Fibroblast of skin of scalp (primary cell): ENCODE results near the gene PLA2G5.
A peak's percentile ranks its signal among the peaks of the same experiment; 100 is the strongest.

Experiments
- DNase-seq: peaks from one replicate; pipeline ENCODE4 v3.0.0-alpha.2; 2013

Gene PLA2G5

DNA sequence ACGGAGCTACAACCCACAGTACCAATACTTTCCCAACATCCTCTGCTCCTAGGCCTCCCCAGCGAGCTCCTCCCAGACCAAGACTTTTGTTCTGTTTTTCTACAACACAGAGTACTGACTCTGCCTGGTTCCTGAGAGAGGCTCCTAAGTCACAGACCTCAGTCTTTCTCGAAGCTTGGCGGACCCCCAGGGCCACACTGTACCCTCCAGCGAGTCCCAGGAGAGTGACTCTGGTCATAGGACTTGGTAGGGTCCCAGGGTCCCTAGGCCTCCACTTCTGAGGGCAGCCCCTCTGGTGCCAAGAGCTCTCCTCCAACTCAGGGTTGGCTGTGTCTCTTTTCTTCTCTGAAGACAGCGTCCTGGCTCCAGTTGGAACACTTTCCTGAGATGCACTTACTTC lies 20.6 kb downstream of the PLA2G5 start:
- DNase-seq, result no peak

GRCh38 chr1:20093303-20093702 lies 23.3 kb downstream of the PLA2G5 start:
- no peak for DNase-seq

GRCh38 chr1:20093940-20094391 lies 24.0 kb downstream of the PLA2G5 start:
- no peak for DNase-seq

DNA sequence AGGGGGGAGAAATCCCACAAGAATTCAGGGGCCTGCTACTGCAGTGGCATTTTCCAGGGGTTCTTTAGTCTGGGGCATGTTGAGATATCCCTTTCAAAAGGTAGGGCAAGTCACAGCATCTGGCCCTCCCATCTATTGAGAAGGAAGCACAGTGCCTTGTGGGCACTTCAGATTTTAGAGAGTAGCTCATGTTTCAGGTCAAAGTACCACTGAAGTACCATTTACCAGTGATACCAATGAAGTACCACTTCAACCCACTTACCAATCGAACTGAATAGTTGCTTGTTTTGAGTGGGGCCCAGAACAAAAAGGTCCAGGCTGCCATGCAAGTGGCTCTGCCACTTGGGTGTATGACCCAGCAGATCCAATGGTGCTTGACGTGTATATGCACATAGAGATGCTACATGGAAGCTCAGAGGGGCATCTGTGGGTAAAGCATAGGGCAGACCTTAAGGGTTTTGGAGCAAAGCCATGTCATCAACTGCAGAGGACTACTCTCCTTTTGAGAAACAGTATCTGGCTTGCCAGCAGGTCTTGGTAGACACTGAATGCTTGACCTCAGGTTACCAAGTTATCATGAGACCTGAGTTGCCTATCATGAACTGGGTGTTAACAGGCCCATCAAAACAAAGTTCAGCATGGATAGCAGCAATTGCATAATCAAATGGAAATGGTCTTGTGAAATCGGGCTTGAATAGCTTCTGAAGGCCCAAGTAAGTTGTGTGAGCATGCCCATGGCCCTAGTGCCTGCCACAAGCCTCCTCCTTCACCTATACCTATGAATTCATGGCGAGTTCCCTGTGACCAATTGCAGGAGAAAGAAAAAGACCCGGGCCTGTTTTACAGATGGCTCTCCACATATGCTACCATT lies 25.8 kb downstream of the PLA2G5 start:
- no peak for DNase-seq

DNA sequence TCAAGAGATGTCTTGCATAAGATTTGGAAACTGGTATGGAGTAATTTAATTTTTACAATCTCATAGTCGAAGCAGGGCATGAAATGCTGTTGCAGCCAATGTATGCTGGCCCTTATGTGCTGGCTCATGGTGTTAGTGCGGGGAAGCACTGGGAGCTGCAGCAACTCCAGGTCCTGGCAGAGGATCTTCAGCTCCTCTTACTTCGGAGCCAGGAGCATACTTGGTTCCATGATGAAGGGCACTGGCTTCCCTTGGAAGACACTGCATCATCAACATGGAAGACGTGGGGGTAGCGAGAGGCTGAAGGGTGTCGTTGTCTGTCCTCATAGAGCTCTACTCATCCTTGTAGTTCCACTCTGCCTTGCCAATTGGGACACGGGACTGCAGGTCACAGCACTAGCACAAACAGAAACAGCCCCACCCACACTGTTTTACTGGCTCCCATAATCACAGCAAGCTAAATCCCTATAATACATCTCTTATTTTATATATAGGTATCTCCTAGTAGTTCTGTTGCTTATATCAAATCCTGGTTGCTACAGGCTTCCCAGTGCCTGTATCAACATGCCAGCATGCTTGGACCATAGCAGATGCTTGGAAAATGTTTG lies 26.9 kb downstream of the PLA2G5 start:
- DNase-seq, result no peak

- no peak for DNase-seq
These were observed 29.5 kb downstream of the PLA2G5 start for GRCh38 chr1:20099533-20099932.

- peak; percentile 43 for DNase-seq
These were observed 30.8 kb downstream of the PLA2G5 start for GRCh38 chr1:20100632-20101355.

DNA sequence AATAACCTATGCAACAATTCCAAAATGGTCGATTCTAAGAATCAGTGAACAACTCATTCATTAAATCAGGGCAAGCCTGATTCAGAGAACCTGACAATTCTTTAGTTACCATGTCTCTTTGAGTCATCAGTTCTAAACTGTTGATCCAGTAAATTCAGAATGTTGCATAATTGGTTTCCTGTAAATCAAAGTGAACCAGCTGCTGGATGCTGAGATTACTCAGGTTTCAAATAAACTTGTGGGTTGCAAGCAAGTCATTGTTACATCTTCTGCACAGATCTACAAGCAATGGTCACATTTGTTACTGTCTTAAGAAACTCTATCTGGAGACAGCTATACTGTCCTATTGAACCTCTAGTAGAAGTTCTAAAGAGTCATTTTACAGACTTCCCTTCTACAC lies 32.9 kb downstream of the PLA2G5 start:
- DNase-seq, result no peak

GRCh38 chr1:20105856-20106255 lies 35.9 kb downstream of the PLA2G5 start:
- no peak for DNase-seq

DNA sequence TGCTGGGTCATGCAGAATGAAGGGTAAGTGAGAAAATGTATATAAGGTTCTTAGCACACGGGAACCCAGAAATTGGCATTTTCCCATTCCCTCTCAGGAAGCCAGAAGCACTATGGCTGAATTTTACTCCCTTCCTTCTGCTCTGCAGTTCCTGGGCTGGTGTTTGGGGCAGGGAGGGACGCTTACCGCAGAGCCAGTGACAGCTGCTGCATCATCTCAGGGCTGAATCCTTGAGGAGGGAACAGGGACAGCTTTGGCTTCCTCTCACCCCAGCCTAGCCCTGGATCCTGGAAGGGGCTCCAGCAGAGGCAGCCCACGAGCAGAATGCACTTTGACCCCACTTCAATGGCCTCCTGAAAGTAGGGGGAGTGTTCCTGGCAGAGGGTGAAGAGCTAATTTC lies 37.4 kb downstream of the PLA2G5 start:
- DNase-seq, result no peak

DNA sequence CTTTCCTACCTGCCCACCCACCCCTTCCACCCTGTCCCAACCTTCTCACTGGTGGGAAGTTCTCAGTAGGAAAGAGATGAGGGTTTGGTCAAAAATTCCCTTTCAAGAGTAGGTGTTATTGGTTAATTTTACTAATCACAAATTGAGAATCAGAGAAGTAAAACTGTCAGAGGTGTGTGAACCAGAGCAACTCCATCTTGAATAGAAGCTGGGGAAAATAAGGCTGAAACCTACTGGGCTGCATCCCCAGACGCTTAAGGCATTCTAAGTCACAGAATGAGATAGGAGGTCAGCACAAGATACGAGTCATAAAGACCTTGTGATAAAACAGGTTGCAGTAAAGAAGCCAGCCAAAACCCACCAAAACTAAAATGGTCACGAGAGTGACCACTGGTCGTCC lies 37.8 kb downstream of the PLA2G5 start:
- DNase-seq, result no peak

DNA sequence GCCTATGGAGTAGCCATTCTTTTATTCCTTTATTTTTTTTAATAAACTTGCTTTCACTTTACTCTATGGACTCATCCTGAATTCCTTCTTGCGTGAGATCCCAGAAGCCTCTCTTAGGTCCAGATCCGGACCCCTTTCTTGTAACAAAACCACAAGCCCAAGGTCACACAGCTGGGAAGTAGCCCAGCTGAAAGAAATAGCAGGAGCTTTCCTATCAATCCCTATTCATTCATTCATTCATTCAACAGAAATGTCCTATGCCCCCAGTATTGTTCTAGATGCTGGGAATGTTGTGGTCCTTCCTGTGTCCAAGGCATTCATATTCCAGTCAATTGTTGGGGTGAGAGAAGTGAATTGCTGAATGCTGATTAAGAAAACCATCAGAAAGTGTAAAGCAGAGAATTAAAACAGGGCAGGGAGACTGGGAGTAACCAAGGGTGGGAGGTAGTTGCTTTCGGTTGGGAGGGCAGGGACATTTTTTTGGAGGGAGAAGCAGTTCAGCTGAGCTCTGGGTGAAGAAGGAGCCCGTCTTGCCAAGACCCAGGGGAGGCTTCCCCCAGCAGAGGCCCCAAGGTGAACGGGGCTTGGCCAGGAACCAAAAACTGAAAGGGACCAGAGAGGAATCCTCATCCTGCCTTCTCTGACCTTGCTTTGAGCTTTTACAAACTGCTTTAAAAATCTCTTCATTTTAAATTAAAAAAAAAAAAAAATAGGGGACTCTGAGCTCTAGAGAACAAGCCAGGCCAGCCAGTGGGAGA lies 38.6 kb downstream of the PLA2G5 start:
- DNase-seq, result no peak

DNA sequence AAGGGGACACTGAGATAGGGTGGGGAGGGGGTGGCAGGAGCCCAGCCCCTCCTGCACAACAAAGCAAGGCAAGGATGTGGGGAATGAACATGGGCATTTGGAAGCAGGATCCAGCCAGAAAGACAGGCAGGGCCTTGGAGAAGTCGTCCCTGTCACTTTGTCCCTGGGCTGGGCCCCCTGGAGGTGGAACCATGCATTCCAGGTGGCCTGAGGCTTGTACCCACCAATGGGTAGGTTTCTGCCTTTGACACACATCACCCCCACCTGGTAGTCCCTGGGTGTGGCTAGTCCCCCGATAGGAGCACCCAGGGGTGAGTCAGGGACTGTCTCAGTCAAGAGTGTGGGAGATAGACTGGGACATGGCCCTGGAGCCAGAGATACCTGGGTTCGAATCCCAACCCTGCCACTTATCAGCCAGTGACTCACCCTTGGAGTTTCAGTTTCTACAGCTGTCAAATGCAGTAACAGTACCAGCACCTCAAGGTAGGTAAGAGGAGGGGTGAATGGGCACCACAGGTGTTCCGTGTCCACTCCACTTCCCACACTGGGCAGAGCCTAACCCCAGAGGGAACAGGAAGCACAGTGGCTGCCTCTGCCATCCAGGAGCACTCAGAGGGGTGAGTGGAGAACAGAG lies 39.3 kb downstream of the PLA2G5 start:
- no peak for DNase-seq

- DNase-seq, result no peak
These were observed 40.7 kb downstream of the PLA2G5 start for GRCh38 chr1:20110679-20111078.

DNA sequence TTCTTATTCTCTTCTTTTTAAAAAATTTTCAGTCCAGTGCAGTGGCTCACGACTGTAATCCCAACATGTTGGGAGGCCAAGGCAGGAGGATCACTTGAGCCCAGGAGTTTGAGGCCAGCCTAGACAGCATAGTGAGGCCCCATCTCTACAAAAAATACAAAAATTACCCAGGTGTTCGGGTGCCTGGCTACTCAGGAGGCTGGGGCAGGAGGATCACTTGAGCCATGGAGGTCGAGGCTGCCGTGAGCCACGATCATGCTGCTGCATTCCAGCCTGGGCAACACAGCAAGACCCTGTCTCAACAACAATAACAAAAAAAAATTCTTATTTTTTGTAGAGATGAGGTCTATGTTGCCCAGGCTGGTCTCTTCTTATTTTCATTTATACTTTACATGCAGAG lies 41.5 kb downstream of the PLA2G5 start:
- DNase-seq, result no peak

- DNase-seq, result no peak
These were observed 42.4 kb downstream of the PLA2G5 start for GRCh38 chr1:20112279-20113000.

- DNase-seq, result no peak
These were observed 44.1 kb downstream of the PLA2G5 start for GRCh38 chr1:20114021-20114648.

GRCh38 chr1:20115479-20115878 lies 45.5 kb downstream of the PLA2G5 start:
- no peak for DNase-seq

DNA sequence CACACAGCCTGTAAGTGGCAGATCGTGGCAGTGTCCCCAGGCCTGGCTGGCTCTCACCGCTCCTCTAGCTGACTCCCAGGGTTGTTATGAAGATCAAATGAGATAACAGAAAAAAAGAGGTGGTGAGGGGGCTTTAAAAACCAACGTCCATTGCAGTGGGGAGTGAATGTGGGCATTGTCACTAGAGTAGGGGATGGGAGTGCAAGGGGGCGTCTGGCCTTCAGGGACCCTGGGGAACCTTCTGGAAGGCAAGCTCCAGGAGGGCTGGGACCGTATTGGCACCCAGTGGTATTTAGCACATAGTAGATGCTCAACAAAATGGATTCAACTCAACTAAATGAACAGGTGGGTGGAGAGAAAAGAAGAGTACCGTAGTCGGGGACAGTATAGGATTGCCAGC lies 45.9 kb downstream of the PLA2G5 start:
- no peak for DNase-seq

DNA sequence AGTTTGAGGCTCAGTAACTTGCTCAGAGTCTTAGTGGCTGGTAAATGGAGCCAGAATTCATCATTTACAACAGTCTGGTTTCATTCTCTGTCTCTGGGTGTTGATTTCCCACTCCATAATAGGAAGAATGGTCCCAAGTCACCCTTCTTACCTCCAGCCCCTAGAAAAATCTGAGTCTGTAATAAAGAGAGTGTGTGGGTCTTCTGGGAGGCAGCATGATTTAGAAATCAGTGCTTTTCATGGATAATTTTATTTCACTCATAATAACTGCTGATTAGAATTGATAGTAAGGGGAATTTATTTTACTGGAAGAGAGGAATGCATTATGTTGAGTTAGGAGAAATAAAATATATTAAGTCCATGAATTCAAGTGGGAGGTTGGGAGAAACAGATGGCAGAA lies 47.2 kb downstream of the PLA2G5 start:
- DNase-seq, result no peak

DNA sequence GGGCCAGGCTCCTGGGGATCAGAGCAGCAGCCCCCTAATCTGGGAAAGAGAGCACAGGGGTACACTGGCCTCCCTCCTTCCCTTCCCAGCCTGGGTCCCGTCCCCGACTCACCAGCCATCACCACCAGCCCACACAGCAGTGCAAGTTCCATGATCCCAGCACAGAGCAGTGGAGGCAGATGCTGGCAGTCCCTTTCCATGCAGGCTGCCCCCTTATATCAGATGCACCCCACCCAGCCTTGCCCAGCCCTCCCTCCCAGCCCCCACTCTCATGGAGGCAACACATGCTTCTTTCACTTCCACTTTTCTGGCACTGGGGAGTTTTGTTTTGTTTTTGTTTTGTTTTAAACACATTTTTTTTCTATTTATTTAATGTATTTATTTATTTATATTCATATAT lies 49.4 kb downstream of the PLA2G5 start, which contains the start of gene PLA2G2D:
Gene PLA2G2D (minus strand): TSS at position 190 of the 400 bp plus-strand sequence. CDS start 38 bp downstream, at position 152.
- DNase-seq, result no peak
